SW480 (cell line): ENCODE data around the gene METAP2.

Experiments used
- DNase-seq: peaks from one replicate; pipeline ENCODE4 v3.0.0-alpha.2; 2016; ENCODE audit warnings: low spot score

Gene METAP2

DNA sequence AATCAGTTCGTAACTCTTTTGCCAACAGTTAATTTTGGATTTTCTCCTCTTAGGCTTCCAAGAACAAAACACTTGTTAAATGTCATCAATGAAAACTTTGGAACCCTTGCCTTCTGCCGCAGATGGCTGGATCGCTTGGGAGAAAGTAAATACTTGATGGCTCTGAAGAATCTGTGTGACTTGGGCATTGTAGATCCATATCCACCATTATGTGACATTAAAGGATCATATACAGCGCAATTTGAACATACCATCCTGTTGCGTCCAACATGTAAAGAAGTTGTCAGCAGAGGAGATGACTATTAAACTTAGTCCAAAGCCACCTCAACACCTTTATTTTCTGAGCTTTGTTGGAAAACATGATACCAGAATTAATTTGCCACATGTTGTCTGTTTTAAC is 39.6 kb downstream of the METAP2 start:
- no peak for DNase-seq

DNA sequence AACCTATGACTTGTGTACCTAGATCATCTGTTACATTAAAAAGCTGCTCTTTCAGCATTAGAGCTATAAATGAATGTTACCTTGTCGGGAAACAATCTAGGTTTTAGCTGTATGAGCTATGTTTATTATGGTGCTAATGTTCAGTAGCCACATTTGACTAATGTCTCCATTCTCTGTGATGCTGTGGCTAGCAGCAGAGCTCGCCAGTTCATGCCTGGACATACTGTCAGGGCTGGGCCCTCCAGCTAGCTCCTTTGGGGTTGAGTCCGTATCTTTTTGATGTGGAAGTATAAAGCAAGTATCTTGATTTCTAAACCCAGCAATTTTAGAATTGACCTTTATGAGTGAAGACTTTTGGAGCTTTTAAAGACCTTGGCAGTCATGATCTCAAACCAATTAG is 41.2 kb downstream of the METAP2 start:
- DNase-seq, result no peak

GRCh38 chr12:95516757-95517156 is 42.8 kb downstream of the METAP2 start:
- no peak for DNase-seq

DNA sequence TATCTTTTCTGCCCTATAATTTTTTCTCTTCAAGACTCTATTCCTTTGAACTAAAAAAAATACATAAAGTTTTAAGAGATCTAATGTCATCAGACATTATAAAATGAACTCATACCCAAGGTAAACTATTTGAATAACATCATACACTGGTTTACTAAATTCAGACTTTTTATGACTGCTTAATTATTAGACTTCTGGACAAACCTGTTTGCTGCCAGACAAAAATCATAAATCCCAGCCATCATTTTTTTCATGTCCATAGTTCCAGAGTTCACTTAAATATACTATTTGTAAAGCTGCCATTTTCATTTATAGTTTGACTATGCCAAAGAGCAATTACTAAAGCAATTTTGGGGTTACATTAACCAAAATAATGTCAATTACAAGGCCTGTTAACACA is 43.3 kb downstream of the METAP2 start:
- DNase-seq, result no peak

DNA sequence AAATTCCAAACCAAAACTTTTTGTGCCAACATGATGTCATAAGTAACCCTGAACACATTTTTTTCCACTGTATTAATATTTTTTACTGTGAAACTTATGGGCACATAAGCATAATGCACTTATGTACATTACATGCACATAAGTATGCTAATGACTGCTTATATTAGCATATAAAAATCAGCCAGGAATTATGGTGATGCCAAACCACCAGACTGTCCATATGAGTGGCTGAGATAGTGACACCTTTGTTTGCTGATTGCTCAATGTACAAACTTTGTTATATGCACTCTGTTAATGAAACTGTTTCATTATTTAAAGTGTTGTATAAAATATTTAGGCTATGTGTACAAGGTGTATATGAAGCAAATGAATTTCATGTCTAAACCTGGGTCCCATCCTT is 45.0 kb downstream of the METAP2 start:
- DNase-seq, result no peak

DNA sequence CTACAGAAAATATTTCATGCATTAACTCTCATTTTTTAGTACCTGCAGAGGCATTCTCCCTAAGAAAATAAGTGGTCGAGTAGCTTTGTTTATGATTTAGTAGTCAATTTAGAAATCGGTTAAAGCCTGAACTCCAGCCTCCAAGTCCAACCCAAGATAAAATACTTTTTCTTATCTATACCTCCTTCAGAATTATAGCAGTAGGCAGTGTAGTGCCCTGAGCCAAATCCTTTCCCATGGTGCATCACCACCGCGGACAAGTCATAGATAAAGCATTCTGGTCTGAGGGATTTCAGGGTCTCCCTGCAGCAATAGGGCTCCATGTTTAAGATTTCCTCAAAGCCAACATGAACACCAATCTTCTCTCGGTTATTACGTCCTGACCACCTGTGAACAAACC is 46.9 kb downstream of the METAP2 start:
- DNase-seq, result no peak

DNA sequence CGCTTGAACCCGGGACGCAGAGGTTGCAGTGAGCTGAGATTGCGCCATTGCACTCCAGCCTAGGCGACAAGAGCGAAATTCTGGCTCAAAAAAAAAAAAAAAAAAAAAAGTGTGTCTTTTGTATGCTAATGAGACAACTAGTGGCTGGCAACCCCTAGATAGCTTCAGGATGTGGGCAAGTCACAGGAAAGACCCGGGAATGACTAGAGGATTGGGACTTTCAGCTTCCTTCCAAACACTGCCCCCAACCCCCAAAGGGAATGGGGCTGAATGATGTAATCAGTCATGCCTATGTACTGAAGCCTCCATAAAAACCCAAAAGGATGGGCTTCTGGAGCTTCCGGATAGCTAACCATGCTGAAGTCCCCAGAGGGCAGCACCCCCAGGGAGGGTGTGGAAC is 48.7 kb downstream of the METAP2 start:
- no peak for DNase-seq

GRCh38 chr12:95528431-95528830 is 54.5 kb downstream of the METAP2 start:
- DNase-seq, result no peak

DNA sequence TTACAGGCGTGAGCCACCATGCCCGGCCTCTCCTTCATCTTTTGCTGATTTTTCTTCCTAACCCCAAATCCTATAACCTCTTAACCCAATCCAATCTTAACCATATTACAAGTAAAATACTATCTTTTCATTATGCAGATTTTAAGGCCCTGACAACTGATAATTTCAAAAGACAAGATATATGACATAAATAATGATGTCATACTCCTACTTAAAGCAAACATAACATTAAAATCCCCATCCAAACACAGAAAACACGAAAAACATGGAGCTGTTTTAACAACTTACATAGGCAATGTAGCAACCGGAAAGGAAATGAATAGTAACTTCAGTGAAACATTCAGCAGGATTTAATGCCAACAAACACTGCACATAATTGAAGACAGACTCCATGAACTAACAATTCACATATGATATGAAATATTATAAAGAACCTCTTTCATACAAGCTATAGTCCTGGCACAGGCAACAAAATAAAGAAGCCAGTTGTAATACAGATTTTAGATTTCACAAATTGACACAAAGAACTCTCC is 55.8 kb downstream of the METAP2 start:
- no peak for DNase-seq

DNA sequence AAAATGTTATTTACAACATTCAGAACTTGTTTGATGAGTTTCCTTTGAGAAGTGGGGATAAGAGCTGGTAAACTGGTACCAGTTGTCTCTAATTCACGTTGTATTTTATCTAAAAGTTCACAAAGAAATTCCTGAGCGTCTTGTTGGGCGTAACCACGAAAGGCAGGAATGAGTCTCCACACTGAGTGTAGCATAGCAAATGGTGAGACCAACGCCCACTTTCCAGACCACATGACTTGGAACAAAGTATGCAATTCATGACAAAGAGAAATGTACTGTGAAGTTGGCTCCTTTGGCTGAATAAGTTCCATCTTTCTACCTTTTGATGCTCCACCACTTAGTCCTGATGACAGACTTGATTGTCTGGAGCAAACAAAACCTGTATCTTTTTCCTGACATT is 58.9 kb downstream of the METAP2 start:
- peak; percentile 16 for DNase-seq

- DNase-seq, result no peak
Observed at GRCh38 chr12:95533985-95534384, 60.0 kb downstream of the METAP2 start.

GRCh38 chr12:95538006-95538405 is 64.1 kb downstream of the METAP2 start:
- no peak for DNase-seq

DNA sequence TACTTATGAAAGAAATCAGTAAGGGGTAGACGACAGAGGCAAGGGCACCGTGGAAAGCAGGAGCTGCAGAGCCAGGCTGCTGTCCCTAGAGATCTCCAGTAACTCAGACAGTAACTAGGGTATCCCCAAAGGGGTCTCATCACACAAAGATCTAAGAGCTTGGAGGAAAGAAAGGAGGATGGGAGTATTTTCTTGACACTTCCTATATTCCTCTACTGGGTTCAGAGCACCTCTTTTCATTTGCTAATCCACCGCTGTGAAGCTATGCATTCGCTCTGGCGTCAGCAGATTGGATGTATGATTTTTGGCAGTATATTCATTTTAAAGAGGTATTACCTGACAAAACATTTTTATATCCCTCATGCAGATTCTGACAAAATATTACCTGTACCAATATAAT is 64.7 kb downstream of the METAP2 start:
- no peak for DNase-seq

DNA sequence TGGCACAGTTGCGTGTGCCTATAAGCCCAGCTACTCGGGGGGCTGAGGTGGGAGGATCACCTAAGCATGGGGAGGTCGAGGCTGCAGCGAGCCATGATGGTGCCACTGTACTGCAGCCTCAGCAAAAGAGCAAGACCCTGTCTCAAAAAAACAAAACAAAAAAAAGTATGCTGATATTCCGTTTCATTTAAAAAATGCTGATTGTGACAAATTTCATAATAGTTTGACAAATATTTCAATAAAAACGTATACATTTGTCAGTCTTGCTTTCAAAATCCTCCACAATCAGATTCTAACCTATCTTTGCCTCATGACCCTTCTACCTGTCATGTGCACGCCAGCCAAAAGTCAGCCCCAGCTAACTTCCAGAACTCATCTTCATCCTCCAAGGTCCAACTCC is 67.5 kb downstream of the METAP2 start:
- no peak for DNase-seq

DNA sequence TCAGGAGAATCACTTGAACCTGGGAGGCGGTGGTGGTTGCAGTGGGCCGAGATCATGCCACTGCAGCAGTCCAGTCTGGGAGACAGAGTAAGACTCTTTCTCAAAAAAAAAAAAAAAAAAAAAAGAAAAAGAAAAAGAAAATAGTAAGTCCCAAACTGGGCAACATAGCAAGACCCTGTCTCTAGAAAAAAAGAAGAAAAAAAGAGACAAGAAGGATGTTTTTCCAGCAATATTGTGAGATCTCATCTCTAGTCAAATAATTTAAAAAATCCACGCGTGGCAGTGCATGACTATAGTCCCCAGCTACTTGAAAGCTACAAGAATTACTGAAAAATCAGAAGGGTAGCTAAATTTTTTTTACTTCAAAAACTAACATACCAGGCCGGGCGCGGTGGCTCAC is 69.4 kb downstream of the METAP2 start:
- DNase-seq, result no peak

GRCh38 chr12:95544756-95545155 is 70.8 kb downstream of the METAP2 start:
- DNase-seq, result no peak

DNA sequence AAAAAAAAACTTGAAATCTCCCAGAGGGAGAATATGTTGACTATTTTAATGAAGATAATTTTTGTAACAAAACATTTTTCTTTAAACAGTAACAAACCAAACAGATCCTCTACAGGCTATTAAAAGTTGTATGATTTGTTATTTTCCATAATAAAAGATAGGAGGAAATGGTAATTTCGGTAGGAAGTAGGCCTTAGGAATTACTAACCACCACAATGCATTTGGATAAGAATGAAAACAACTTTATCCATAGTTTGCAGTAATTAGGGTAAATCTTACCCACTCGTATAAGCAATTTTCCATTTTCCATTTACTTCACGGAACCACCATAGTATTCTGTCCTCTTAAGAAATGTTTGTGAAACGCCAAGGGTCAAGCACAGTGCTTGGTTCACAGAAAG is 71.4 kb downstream of the METAP2 start:
- DNase-seq, result no peak

GRCh38 chr12:95545731-95546490 is 72.0 kb downstream of the METAP2 start:
- DNase-seq, result no peak

DNA sequence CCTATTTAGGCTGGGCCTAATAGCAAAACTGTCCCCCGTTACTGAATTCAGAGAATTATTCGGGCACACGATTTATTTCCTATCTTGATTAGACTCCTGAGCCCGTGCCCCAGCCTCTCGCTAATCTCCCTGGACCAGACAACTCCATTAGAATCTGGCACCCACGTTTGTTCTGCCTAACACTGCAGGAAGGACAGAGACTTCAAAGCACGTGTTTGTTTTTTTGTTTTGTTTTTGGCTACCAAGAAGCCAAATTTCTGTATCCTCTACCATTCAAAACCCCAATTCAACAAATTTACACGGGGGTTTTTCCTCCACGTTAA is 72.5 kb downstream of the METAP2 start:
- no peak for DNase-seq

DNA sequence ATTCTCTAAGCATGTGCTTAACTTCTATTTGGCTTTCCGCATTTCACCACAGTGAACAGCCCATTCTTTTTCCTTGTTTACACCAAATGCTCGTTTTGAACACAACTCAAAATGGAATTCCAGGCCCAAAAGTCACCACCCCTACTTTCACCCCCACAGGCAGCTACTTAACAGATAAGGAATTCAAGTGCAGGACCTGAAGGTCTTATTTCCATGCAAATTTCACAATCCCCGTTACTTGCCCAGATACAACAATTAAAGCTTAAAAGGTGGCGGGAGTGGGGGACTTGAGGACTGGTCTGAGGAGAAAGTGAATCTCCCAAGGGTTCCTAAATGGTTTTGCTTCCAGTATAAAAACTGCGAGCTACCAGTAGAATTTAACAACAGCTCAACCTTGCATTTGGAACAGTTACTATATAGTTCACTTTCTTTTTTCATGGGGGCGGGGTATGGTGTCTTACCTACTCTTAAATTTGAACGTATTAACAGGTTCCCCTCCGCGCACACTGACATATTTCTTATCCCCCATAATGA is 73.6 kb downstream of the METAP2 start:
- no peak for DNase-seq

- no peak for DNase-seq
Observed at GRCh38 chr12:95548056-95548538, 74.1 kb downstream of the METAP2 start.

DNA sequence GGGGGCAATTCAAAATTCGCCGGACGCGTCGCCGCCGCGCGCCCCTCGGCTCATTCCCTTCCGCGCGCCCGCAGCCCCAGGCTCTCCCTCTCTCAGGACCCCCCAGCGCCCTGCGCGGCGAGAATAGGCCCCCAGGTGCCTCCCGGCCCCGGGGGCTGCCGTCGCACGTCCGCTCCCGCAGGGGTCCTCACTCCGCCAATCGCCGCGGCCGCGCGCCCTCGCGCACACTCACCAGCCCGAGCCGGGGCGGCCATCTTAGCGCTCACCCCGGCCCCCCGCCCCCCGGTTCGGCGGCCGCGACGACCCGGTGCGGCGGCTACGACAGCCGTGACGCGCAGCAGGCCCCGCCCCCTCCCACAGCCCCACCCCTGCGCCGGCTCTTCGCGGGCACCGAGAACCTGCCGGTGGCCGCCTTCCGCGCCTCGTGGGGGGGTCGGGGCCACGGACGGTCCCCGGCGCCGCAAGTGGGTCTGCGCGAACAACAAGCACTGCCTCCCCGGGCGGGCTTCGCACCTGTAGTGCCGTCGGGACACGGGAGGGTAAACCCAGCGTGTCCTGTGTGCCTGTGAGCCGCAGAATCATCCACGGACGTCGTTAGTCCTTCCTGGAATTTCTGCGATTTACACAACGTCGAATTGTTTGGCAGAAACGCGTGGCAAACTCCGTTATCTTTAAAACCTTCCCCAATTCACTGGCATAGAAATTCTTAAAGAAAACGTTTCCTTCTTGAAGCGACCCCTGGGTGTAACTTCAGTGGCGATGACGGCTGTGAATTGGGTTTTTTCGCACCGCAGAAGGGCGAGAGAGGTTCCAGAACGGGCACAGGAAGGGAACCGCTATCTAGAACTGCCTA is 74.8 kb downstream of the METAP2 start:
- DNase-seq, result no peak
